ENCODE data around the gene NAV2.

- no peak for TF ChIP-seq EZH2 (IDR thresholded peaks at IDR 0.05; ENCODE audit: low read depth, unreplicated experiment)
- no peak for TF ChIP-seq CTCF (conservative IDR thresholded peaks at IDR 0.05; ENCODE audit: low read depth in 2 of 2)
- TF ChIP-seq POLR2AphosphoS5 (IDR thresholded peaks at IDR 0.05; ENCODE audit: low read depth): no peak
- TF ChIP-seq REST (IDR thresholded peaks at IDR 0.05; ENCODE audit: unreplicated experiment): no peak
Measured at GRCh38 chr11:19724765-19725164, 12.1 kb downstream of the NAV2 start.

All from GM23338 (cell line).